Hepatic stellate cell (primary cell): ENCODE measurements around the gene PDCD11.
"Not testable (repeated sequence)": the region's sequence is repeated elsewhere in the genome, so short reads cannot be mapped to it uniquely, and the experiment has no call there.

Source experiments
- DNase-seq: peaks from one replicate; pipeline ENCODE4 v3.0.0; 2011; ENCODE audit warnings: low spot score

The PDCD11 gene, protein sequence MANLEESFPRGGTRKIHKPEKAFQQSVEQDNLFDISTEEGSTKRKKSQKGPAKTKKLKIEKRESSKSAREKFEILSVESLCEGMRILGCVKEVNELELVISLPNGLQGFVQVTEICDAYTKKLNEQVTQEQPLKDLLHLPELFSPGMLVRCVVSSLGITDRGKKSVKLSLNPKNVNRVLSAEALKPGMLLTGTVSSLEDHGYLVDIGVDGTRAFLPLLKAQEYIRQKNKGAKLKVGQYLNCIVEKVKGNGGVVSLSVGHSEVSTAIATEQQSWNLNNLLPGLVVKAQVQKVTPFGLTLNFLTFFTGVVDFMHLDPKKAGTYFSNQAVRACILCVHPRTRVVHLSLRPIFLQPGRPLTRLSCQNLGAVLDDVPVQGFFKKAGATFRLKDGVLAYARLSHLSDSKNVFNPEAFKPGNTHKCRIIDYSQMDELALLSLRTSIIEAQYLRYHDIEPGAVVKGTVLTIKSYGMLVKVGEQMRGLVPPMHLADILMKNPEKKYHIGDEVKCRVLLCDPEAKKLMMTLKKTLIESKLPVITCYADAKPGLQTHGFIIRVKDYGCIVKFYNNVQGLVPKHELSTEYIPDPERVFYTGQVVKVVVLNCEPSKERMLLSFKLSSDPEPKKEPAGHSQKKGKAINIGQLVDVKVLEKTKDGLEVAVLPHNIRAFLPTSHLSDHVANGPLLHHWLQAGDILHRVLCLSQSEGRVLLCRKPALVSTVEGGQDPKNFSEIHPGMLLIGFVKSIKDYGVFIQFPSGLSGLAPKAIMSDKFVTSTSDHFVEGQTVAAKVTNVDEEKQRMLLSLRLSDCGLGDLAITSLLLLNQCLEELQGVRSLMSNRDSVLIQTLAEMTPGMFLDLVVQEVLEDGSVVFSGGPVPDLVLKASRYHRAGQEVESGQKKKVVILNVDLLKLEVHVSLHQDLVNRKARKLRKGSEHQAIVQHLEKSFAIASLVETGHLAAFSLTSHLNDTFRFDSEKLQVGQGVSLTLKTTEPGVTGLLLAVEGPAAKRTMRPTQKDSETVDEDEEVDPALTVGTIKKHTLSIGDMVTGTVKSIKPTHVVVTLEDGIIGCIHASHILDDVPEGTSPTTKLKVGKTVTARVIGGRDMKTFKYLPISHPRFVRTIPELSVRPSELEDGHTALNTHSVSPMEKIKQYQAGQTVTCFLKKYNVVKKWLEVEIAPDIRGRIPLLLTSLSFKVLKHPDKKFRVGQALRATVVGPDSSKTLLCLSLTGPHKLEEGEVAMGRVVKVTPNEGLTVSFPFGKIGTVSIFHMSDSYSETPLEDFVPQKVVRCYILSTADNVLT (N-terminal part only)

DNA sequence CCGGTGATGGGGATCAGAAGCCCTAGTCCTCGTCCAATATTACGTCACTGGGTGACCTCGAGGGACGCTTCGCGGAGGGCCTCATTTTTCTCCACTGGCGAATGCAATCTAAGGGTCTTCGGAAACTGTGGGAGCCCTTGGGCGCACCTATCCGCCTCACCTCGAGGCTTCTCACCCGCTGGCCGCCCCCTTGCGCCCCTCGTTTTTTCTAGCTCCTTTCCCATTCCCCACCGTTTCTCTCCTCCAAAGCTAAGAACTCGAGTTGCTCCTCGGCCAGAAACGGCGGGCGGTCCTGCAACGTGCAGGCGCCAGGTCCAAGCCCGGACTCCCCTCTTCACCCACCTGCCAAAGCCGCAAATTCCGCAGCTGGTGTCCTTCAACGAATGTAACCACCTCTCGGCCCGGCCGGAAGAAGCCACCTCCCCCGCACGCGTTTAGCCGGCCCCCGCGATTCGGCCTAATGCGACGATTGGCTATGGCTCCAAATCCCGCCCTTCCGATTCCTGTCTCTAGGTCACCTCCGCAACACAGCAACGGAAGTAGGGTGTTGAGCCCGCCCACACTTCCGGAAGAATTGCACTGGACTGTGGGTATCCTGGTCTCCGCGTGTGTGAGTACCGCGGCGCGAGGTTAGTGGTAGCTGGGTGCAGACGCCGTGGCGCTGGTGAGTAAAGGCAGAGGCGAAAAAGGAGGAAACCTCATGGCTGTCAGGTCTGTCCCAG lies at the start of gene PDCD11, which contains the start of gene ATP5MK:
Gene PDCD11 (plus strand): TSS at position 560 of the 722 bp plus-strand sequence. CDS start 1,801 bp downstream, outside the sequence.
Gene ATP5MK (minus strand): TSS at position 409 of the 722 bp plus-strand sequence. CDS start 4,018 bp downstream, outside the sequence.
- peak; percentile 98 for DNase-seq

DNA sequence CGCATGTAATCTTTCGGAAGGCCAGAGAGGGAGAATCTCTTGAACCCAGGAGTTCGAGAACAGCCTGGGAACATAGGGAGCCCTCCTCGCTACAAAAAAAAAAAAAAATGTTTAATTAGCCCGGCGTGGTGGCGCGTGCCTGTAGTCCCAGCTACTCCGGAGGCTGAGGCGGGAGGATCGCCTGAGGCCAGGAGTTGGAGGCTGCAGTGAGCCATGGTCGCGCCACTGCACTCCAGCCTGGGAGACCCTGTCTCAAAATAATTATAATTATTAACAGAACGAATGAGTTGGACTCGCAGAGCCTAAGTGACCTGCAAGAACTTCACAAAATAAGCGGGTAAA lies 46.3 kb upstream of the PDCD11 start:
- no peak for DNase-seq

DNA sequence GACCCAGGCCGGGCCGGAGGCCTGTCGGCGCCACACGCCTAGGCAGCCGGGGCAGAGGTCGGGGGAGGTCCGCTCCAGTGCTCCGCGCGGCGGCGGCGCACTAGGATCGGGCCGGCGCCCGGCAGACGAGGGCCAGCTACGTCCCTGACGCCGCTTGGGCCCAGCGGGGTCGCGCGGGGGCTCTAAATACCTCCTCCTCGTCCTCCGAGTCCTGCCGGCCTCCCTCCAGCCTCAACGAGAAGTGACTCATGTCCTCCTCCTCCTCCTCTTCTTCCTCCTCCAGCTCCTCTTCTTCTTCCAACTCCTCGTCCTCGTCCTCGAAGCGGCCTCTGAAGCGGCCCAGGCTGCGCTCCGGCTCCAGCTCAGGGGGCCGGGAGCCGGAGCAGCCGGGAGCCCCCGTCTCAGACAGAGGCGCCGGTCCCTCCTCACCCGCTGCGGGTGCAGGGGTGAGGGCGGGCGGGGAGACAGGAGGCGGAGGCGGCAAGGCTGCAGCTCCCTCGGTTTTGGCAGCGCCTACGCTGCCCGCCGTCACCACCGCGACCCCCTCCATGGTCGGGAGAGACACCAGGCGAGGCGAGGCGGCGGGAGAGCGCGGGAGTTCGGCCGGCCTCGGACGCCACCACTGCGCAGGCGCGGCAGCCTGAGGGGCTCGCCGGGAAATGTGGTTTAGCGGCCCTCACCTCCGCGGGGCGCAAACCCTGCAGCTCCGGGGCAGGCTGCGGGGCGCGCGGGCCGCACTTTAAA lies 45.7 kb upstream of the PDCD11 start, which contains the start of gene PCGF6:
Gene PCGF6 (minus strand): TSS at position 624 of the 744 bp plus-strand sequence. CDS start 74 bp downstream, at position 550.
- peak; percentile 89 for DNase-seq

DNA sequence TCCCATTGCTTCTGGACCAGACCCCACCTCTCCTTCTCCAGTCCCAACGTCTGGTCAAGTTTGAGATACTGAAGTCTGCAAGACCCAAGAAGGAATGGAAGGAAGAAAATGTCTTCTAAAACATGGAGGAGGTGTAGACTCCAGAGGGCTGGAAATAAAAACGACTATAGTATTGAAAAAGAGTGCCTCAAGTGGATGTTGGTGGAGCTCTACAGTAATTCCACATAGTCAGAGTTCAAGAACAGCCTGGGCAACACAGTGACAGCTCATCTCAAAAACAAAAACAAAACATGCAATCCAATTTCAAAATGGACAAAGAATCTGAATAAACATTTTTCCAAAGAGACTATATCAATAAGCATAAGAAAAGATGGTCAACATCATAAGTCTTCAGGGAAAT lies 43.1 kb upstream of the PDCD11 start:
- DNase-seq, result no peak

DNA sequence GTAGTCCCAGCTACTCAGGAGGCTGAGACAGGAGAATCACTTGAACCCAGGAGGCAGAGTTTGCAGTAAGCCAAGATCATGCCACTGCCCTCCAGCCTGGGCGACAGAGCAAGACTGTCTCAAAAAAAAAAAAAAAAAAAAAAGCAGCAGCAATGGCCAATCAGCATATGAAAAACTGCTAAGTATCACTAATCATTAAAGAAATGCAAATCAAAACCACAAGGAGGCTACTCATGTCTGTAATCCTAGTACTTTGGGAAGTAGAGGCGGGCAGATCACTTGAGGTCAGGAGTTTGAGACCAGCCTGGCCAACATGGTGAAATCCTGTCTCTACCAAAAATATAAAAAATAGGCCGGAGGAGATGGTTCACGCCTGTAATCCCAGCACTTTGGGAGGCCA lies 41.9 kb upstream of the PDCD11 start:
- not testable (repeated sequence) for DNase-seq

DNA sequence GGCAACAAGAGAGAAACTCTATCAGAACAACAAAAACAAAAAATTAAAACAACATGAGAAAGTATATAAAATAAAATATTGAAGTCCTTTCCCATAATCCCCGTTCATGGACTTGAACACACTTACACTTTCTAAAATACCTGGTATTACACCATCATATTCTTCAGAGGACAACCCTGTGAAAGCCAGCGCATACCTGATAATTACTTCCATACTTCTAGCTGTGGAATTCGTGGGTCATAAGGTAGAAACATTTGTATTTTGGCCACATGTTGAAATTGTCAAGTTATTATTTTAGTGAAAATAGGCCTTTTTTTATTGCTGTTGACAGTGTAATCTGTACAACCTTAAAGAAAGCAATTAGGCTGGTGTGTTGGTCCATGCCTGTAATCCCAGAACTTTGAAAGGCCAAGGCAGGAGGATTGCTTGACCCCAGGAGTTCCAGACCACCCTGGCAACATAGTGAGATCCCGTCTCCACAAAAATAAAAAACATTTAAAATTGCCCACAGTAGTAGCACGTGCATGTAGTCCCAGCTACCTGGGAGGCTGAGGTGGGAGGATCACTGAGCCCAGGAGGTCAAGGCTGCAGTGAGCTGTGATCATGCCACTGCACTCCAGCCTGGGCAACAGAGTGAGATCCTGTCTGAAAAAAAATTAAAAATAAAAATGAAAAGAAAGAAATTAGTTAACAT lies 40.4 kb upstream of the PDCD11 start:
- DNase-seq, result no peak

DNA sequence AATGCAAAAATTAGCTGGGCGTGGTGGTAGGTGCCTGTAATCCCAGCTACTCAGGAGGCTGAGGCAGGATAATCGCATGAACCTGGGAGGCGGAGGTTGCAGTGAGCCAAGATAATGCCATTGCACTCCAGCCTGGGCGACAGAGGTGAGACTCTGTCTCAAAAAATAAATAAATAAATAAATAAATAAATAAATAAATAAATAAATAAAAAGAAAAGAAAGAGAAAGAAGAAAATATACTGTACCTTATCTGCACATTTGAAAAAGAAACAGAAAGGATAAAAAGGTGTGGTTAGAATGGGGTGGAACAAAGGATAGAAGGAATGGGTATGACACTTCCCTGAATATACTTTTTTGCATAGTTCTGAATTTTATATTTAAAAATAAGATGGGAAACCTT lies 36.9 kb upstream of the PDCD11 start:
- DNase-seq, result not testable (repeated sequence)

DNA sequence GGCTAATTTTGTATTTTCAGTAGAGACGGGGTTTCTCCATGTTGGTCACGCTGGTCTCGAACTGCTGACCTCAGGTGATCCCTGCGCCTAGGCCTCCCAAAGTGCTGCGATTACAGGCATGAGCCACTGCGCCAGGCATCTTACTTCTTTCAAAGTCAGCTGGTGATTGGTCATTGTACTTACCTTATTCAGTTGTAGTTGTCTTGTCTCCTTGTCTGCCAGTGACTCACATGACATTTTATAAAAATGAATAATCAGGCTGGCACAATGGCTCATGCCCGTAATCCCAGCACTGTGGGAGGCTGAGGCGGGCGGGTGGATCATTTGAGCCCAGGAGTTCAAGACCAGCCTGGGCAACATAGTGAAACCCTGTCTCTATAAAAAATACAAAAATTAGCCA lies 35.6 kb upstream of the PDCD11 start:
- DNase-seq, result not testable (repeated sequence)

DNA sequence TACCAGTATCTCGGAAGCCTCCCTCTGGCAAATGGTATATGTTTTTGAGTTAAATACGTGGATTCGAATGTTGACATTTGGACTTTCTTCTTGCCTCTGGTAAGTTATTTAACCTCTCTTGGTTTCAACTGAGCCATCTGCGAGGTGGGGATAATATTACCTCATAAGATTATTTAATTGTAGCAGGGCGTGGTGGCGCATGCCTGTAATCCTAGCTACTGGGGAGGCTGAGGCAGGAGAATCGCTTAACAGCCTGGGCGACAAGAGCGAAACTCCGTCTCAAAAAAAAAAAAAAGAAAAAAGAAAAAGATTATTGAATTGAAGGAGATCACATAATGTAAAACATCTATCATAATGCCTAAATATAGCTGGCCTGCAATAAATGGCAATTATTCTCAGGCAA lies 29.0 kb upstream of the PDCD11 start:
- DNase-seq, result no peak

DNA sequence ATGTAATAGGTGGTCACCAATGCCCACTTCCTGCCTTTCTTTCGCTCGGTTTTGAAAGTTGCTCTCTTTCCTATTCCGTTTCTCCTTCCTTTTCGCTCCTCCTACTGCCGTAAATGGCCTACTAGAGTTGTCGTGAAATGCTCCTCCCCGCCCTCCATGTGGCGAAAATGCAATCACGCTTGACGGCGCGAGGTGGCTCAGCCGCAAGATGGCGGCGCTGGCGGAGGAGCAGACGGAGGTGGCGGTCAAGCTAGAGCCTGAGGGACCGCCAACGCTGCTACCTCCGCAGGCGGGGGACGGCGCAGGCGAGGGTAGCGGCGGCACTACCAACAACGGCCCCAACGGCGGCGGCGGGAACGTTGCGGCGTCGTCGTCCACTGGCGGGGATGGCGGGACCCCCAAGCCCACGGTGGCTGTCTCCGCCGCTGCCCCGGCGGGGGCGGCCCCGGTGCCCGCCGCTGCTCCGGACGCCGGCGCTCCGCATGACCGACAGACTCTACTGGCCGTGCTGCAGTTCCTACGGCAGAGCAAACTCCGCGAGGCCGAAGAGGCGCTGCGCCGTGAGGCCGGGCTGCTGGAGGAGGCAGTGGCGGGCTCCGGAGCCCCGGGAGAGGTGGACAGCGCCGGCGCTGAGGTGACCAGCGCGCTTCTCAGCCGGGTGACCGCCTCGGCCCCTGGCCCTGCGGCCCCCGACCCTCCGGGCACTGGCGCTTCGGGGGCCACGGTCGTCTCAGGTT lies 28.5 kb upstream of the PDCD11 start, which contains the start of gene TAF5:
Gene TAF5 (plus strand): TSS at position 195 of the 737 bp plus-strand sequence. CDS start 14 bp downstream, at position 209.
- DNase-seq, result peak; percentile 90

DNA sequence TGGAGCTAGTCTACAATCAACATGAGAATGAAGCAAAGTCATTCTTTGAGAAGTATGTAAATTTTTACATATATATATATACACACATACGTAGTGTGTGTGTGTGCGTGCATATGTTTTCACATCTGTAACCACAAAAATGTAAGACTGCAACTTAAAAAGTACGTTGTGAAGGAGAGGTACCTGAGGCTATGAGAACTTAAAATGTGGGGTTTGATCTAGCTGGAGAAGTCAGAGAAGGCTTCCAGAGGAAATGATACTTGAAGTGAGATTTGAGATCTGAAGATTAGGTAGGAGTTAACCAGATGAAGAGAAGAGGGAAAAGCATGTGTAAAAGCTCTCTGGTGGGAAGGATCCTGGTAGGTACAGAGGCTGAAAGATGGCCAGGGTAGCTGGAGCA lies 22.9 kb upstream of the PDCD11 start:
- no peak for DNase-seq

DNA sequence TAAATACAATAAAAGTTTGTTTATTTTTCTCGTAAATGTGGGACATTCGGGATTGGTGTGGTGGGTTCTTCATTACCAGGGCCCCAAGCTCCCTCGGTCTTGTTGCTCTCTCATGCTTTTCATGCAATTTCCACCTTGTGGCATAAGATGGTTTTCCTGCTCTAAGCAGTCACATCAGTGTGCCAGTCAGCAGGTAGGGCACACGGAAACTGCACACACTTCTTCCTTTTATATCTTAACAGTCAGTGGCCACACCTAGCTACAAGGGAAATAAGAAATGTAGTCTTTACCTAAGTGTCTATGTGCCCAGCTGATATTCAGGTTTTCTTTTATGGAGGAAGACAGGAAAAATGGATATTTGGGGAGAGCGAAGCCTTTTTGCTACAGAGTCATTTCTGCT lies 22.2 kb upstream of the PDCD11 start:
- DNase-seq, result no peak

DNA sequence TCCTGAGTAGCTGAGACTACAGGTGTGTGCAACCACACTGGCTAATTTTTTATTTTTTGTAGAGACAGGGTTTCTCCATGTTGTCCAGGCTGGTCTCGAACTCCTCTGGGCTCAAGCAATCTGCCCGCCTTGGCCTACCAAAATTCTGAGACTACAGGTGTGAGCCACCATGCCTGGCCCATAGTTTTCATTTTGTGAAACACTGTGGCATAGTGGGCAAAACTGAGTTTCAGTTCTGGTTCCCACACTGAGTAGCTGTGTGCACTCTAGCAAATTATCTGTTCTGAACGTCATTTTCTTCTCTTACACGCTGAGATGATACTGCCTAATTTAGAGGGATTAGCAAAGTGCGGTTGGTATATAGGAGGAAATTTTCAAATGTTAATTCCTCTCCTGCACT lies 13.7 kb upstream of the PDCD11 start:
- no peak for DNase-seq

DNA sequence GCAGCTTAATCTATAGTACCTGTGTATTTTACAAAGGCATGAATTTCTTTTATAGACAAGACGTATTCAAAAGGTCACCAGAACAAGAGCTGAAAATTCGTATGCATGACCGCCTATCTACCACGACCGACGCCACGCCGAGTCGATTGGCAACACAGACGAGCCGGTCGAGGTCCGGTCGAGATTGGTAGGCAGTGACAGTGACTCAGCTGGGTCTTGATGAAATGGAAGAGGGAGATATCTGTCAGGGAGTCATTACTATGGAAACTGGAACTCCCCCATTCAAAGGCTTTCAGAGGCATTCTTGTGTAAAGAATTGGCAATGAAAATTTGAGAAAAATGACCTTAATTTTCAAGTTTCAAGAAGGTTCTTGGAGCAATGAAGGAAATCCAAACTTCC lies 2.2 kb upstream of the PDCD11 start:
- no peak for DNase-seq

DNA sequence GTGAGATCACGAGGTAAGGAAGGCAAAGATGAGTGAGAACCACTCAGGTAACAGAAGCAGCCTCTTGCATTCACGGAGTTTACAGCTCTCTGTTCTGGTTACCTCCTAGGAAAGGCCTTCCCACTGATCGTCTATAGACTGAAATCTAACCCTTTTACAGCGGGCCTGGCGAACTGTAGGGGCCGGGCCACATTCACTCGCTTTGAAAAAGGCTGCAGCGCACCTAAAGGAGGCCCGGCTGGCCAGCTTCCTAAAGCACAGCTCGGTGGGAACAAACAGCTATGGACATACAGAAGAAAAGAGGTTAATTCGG lies 716 bp upstream of the PDCD11 start:
- peak; percentile 33 for DNase-seq

DNA sequence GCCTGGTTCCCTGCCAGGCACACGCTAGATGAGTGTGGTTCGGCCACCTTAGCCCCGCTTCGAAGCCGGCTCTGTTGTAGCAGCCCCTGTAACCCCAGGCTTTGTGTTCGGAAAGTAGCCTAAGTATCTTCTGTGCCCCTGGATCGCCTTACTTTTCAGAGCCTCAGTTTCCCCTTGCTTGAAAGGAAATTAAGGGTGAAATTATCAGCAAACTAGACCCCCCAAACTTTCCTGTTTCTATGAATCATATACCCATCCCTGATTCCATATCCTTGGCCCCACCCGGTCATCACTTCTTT lies 312 bp downstream of the PDCD11 start:
- DNase-seq, result no peak

DNA sequence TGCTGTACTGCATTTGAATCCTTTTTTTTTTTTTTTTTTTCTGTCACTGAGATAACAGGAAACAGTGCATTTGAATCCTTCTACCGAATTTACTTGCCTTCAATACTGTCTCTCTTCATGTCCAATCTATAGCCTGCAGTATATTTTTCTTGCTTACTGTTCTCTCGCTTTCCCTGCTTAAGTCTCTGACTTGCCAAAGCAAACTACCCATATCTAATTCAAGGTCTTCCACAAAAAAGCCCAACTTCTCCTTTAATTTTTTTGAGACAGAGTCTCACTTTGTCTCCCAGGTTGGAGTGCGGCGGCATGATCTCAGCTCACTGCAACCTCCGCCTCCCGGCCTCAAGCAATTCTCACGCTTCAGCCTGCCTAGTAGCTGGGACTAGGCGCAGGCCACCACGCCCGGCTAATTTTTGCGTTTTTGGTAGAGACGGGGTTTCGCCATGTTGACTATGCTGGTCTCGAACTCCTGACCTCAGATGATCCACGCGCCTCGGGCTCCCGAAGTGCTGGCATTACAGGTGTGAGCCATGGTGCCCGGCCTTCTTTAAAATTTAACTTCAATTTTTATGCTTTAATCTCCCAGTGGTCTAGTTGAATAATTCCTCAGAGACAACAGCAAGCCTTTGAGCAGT lies 882 bp downstream of the PDCD11 start:
- DNase-seq, result no peak

DNA sequence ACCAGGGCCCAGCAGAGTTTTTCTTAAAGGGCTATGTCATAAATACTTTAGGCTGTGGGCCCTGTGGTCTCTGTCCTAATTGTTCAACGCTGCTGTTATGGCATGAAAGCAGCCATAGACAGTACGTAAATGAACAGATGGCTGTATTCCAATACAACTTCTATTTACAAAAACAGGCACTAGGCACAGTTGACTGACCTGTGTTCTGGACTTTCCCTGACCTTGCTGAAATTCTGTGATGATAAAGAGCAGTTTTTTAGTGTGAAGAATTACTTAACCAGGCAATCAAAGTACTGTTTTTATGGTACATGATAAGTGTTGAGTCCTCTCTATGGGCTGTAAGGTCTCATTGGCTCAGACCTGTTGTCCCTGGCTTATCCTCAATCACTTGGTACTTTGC lies 17.1 kb downstream of the PDCD11 start:
- DNase-seq, result no peak

DNA sequence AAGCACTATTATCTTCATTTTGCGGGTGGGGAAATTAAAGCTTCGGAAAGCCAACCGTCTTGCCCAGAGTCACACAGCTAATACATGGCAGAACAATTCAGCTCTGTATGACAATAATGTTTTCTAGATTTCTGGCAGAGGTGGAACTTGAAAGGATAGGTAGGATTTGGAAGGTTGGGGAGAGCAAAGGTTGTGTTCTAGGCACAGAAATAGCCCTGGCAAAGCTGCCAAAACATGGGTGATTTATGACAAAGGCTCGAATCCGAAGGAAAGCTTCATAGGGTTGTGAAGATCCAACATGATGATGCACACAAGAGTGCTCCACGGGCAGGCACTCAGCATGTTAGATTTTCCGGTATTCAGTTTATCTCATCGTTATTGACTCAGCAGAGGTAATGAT lies 19.2 kb downstream of the PDCD11 start:
- DNase-seq, result no peak
